ENCODE data around the gene PHF14. TPM values are rescaled to one million over a fixed set of nuclear protein-coding genes. Genes with fewer than 3 reads are reported as not detected.

Gene PHF14
- total RNA-seq, 1 experiment from 2014 or later = 50.8 TPM

DNA sequence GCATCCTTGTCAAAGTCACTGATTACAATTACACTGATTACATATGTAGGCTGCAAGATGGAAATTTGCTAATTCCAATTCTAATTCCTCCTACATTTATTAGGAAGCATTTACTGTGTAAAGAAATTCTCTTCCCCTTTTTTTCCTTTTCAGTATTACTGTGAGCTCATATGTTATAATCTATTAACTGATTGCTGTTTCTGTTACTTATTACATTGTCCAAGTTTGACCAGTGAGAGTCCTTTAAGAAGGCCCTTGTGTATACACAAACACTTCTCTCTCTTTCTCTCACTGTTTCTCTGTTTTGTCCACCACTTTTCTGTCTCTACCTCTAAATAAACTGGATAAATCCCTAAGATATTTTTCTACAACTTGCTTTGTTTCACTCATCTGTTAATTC is 31.5 kb downstream of the PHF14 start:
- no peaks in the 10 kb centered on the region for H3K4me1 ChIP-seq (ENCODE audit: insufficient read depth, low read length)
- TF ChIP-seq, protein P1, sequence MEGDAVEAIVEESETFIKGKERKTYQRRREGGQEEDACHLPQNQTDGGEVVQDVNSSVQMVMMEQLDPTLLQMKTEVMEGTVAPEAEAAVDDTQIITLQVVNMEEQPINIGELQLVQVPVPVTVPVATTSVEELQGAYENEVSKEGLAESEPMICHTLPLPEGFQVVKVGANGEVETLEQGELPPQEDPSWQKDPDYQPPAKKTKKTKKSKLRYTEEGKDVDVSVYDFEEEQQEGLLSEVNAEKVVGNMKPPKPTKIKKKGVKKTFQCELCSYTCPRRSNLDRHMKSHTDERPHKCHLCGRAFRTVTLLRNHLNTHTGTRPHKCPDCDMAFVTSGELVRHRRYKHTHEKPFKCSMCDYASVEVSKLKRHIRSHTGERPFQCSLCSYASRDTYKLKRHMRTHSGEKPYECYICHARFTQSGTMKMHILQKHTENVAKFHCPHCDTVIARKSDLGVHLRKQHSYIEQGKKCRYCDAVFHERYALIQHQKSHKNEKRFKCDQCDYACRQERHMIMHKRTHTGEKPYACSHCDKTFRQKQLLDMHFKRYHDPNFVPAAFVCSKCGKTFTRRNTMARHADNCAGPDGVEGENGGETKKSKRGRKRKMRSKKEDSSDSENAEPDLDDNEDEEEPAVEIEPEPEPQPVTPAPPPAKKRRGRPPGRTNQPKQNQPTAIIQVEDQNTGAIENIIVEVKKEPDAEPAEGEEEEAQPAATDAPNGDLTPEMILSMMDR (conservative IDR thresholded peaks at IDR 0.05) = no peak
- Mint-ChIP-seq H3K27ac (no peak overlapping the region), H3K4me1 (no peaks in the 10 kb centered on the region), H3K4me3 (no peak overlapping the region), H3K27me3 (ENCODE audit: low read depth) (no peaks in the 10 kb centered on the region), H3K9me3 (no peaks in the 10 kb centered on the region), H3K36me3 (ENCODE audit: insufficient read depth in 1 of 3, low read depth in 3 of 3) (peaks cover 13 to 43% (median 33%) of the 10 kb centered on the region in 3 experiments)
- H2AFZ ChIP-seq (ENCODE audit: low read length) = no peak overlapping the region
- no peak overlapping the region for H3K23ac ChIP-seq (ENCODE audit: insufficient read length, low read depth, low read length)
- DNase-seq = no peak
- H4K5ac ChIP-seq (ENCODE audit: insufficient read length, low read depth, low read length) = no peak overlapping the region
- H3T11ph ChIP-seq (ENCODE audit: low read length) = no peak overlapping the region
- no peak overlapping the region for H2BK12ac ChIP-seq (ENCODE audit: insufficient read length, low read depth, low read length)
- H3K27ac ChIP-seq (ENCODE audit: insufficient read length, low read depth, low read length) = no peak overlapping the region
- H3K18ac ChIP-seq (ENCODE audit: insufficient read length, low read depth, low read length) = no peak overlapping the region
- no peak overlapping the region for H2AK5ac ChIP-seq (ENCODE audit: insufficient read length, low read length)
- no peak overlapping the region for H4K91ac ChIP-seq (ENCODE audit: insufficient read length, low read depth, low read length)
- H2BK120ac ChIP-seq (ENCODE audit: low read depth, low read length, poor library complexity, severe bottlenecking) = no peak overlapping the region
- H3K23me2 ChIP-seq (ENCODE audit: insufficient read length, low read depth, low read length, poor library complexity, severe bottlenecking) = no peaks in the 10 kb centered on the region
- no peak overlapping the region for H3K56ac ChIP-seq (ENCODE audit: insufficient read length, low read depth, low read length)
- no peak overlapping the region for H4K8ac ChIP-seq (replicated peaks; ENCODE audit: insufficient read length, low read depth, low read length)
- H3K9me3 ChIP-seq (ENCODE audit: control insufficient read depth, low read depth, low read length) = no peaks in the 10 kb centered on the region
- no peak overlapping the region for H2BK20ac ChIP-seq (ENCODE audit: low read depth, low read length, poor library complexity, severe bottlenecking)
- H4K20me1 ChIP-seq (ENCODE audit: control insufficient read depth, insufficient read depth, insufficient read length) = no peaks in the 10 kb centered on the region
- H2BK5ac ChIP-seq (ENCODE audit: insufficient read length, low read length) = no peak overlapping the region
- peaks cover 4% of the 10 kb centered on the region; the same call in 1 of the 2 replicates for H3K79me2 ChIP-seq (ENCODE audit: insufficient read depth, low read length)
- H3K14ac ChIP-seq (ENCODE audit: insufficient read depth, low read length) = no peak overlapping the region
- H2BK15ac ChIP-seq (ENCODE audit: low read depth, low read length) = no peak overlapping the region
- peaks cover 11% of the 10 kb centered on the region for H3K79me1 ChIP-seq (ENCODE audit: insufficient read depth, low read depth, low read length, poor library complexity, severe bottlenecking)
- H3K9ac ChIP-seq (ENCODE audit: extremely low read depth, insufficient read length, low read length) = no peak overlapping the region
- H3K4me2 ChIP-seq (ENCODE audit: insufficient read depth, insufficient read length, low read length) = no peak overlapping the region
- H3K4ac ChIP-seq (ENCODE audit: low read depth, low read length) = no peak overlapping the region
- no peaks in the 10 kb centered on the region for H3K27me3 ChIP-seq (ENCODE audit: insufficient read depth, low read length)

Data from H9 (cell line).